ENCODE results near the gene GCK. TPM values are rescaled to one million over a fixed set of nuclear protein-coding genes. Genes with fewer than 3 reads are reported as not detected.

Gene GCK
- polyA plus RNA-seq, 1 experiment, result 0.35 TPM

- ChIA-PET POLR2A (interaction anchor here (0.7 to 1.8 kb wide), 3 partner anchors 12 to 22 kb away, joined by 3 to 8 read pairs (median 4); no protein-coding TSS in a partner anchor), CTCF (no interaction called here)
- TF ChIP-seq CTCF (IDR thresholded peaks at IDR 0.05; ENCODE audit: low read depth, low read length), result no peak
- Histone ChIP-seq H3K27me3 (ENCODE audit: control insufficient read depth, insufficient read depth, low read length) (no peaks in the 10 kb centered on the region), H3K27ac (ENCODE audit: low read depth, low read length) (peak overlapping the region; percentile 85), H3K4me3 (ENCODE audit: low read depth, low read length) (no peak overlapping the region), H3K9me3 (ENCODE audit: control insufficient read depth, insufficient read depth, low read length) (no peaks in the 10 kb centered on the region; the same call in 1 of the 2 replicates)
- no peak for DNase-seq (ENCODE audit: low read depth, low spot score)
These were observed 88.6 kb downstream of the GCK start for GRCh38 chr7:44100458-44101302.

GRCh38 chr7:44099669-44100068, 89.6 kb downstream of the GCK start:
- Histone ChIP-seq H3K4me3 (ENCODE audit: low read depth, low read length) (no peak overlapping the region), H3K27ac (ENCODE audit: low read depth, low read length) (no peak overlapping the region), H3K9me3 (ENCODE audit: control insufficient read depth, insufficient read depth, low read length) (no peaks in the 10 kb centered on the region; the same call in 1 of the 2 replicates), H3K27me3 (ENCODE audit: control insufficient read depth, insufficient read depth, low read length) (no peaks in the 10 kb centered on the region)
- ChIA-PET POLR2A (interaction anchor here (0.8 kb wide), 1 partner anchor 23 kb away, joined by 4 read pairs; no protein-coding TSS in a partner anchor), CTCF (interaction anchor here (0.6 to 1.4 kb wide), 2 partner anchors 14 to 73 kb away, joined by 3 to 6 read pairs; no protein-coding TSS in a partner anchor)
- no peak for DNase-seq (ENCODE audit: low read depth, low spot score)
- TF ChIP-seq CTCF (IDR thresholded peaks at IDR 0.05; ENCODE audit: low read depth, low read length), result no peak

- no peak overlapping the region for H3K4me3 ChIP-seq (ENCODE audit: low read depth, low read length)
- ChIA-PET CTCF (interaction anchor here (1.4 kb wide), 1 partner anchor 13 kb away, joined by 6 read pairs; no protein-coding TSS in a partner anchor), POLR2A (interaction anchor here (0.8 kb wide), 1 partner anchor 24 kb away, joined by 4 read pairs; no protein-coding TSS in a partner anchor)
- H3K27me3 ChIP-seq (ENCODE audit: control insufficient read depth, insufficient read depth, low read length), result no peaks in the 10 kb centered on the region
- H3K27ac ChIP-seq (ENCODE audit: low read depth, low read length), result no peak overlapping the region
- TF ChIP-seq CTCF (IDR thresholded peaks at IDR 0.05; ENCODE audit: low read depth, low read length), result no peak
- no peaks in the 10 kb centered on the region for H3K9me3 ChIP-seq (ENCODE audit: control insufficient read depth, insufficient read depth, low read length)
- DNase-seq (ENCODE audit: low read depth, low spot score), result no peak
These were observed 90.9 kb downstream of the GCK start for GRCh38 chr7:44098092-44099068.

- no peaks in the 10 kb centered on the region for H3K9me3 ChIP-seq (ENCODE audit: control insufficient read depth, insufficient read depth, low read length)
- H3K4me3 ChIP-seq (ENCODE audit: low read depth, low read length), result no peak overlapping the region
- POLR2A ChIA-PET, result no interaction called here
- TF ChIP-seq CTCF (IDR thresholded peaks at IDR 0.05; ENCODE audit: low read depth, low read length), result no peak
- CTCF ChIA-PET, result no interaction called here
- no peaks in the 10 kb centered on the region for H3K27me3 ChIP-seq (ENCODE audit: control insufficient read depth, insufficient read depth, low read length)
- DNase-seq (ENCODE audit: low read depth, low spot score), result no peak
- H3K27ac ChIP-seq (ENCODE audit: low read depth, low read length), result no peak overlapping the region
These were observed 91.9 kb downstream of the GCK start for GRCh38 chr7:44097064-44097932.

Measured in AG04450 (cell line).